SK-N-SH (cell line): Measurements from ENCODE around the gene ACAD11. TPM values are rescaled to one million over a fixed set of nuclear protein-coding genes. Genes with fewer than 3 reads are reported as not detected.

Experiments
- CTCF ChIA-PET: fragments of 300-600, 350-600 bp; formaldehyde crosslinking; extraction: SDS; loops from one replicate; lab custom pipeline; 2021; lab: Yijun Ruan, JAX
- POLR2A ChIA-PET: fragments of 350-600 bp; sonication (Branson Sonifier 250); formaldehyde crosslinking; extraction: SDS; loops from one replicate; lab custom pipeline; 2020; ENCODE audit warnings: antibody characterized with exemption, inconsistent platforms; lab: Yijun Ruan, JAX
- DNase-seq: peaks from one replicate; pipeline ENCODE4 v3.0.0; 2012
- H2AFZ ChIP-seq: fragments of 200-600 bp; sonication (generic); 2 replicates; pipeline ENCODE4 v1.8.1; 2016; ENCODE audit warnings: antibody characterized with exemption, mild to moderate bottlenecking, low read depth
- H3F3A ChIP-seq: fragments of 200-600 bp; sonication (generic); replicated peaks from 2 replicates; pipeline ENCODE3; 2016; ENCODE audit warnings: antibody characterized with exemption, mild to moderate bottlenecking; ENCODE audit not compliant: insufficient read depth
- H3K27ac ChIP-seq, 2 experiments: fragments of 200-500 bp in 1 of 2; fragments of 200-600 bp in 1 of 2; sonication (Bioruptor generic) in 1 of 2; sonication (generic), shearing (Covaris generic) in 1 of 2; 2 replicates each; pipeline versions ENCODE4 v1.5.1 to v1.6.1; 2014 to 2016; ENCODE audit warnings: low read depth in 2 of 2, inconsistent platforms in 1 of 2, low read length in 1 of 2, mild to moderate bottlenecking in 1 of 2, mixed read lengths in 1 of 2
- H3K27me3 ChIP-seq: fragments of 200-600 bp; sonication (generic), shearing (Covaris generic); 2 replicates; pipeline ENCODE4 v1.6.1; 2016; ENCODE audit warnings: mixed run types; ENCODE audit not compliant: insufficient read depth
- H3K36me3 ChIP-seq, 2 experiments: fragments of 200-500 bp in 1 of 2; fragments of 200-600 bp in 1 of 2; sonication (Bioruptor generic) in 1 of 2; sonication (generic) in 1 of 2; replicated peaks in 1 of 2; 2 replicates each; pipeline versions ENCODE3 to v1.5.1; 2014 to 2016; ENCODE audit warnings: low read length in 1 of 2, mild to moderate bottlenecking in 1 of 2; ENCODE audit not compliant: insufficient read depth in 2 of 2, control insufficient read depth in 1 of 2
- H3K4me1 ChIP-seq, 2 experiments: fragments of 200-500 bp in 1 of 2; fragments of 200-600 bp in 1 of 2; sonication (Bioruptor generic) in 1 of 2; sonication (generic), shearing (Covaris generic) in 1 of 2; 2 replicates each; pipeline versions ENCODE4 v1.5.1 to v1.6.1; 2014 to 2016; ENCODE audit warnings: low read depth in 1 of 2, low read length in 1 of 2, mixed run types in 1 of 2; ENCODE audit not compliant: insufficient read depth in 2 of 2, control insufficient read depth in 1 of 2
- H3K4me2 ChIP-seq: fragments of 200-600 bp; sonication (generic), shearing (Covaris generic); 2 replicates; pipeline ENCODE4 v1.6.1; 2017; ENCODE audit warnings: mixed run types
- H3K4me3 ChIP-seq, 2 experiments: fragments of 200-500 bp in 1 of 2; fragments of 200-600 bp in 1 of 2; sonication (Bioruptor generic) in 1 of 2; sonication (generic), shearing (Covaris generic) in 1 of 2; 2 replicates each; pipeline versions ENCODE4 v1.5.1 to v1.8.1; 2014 to 2016; ENCODE audit warnings: low read depth in 2 of 2, inconsistent platforms in 1 of 2, low read length in 1 of 2, mild to moderate bottlenecking in 1 of 2, mixed read lengths in 1 of 2, moderate library complexity in 1 of 2
- H3K79me2 ChIP-seq: fragments of 200-600 bp; sonication (generic); 2 replicates; pipeline ENCODE4 v1.8.1; 2017; ENCODE audit warnings: mild to moderate bottlenecking; ENCODE audit not compliant: insufficient read depth
- H3K9ac ChIP-seq: fragments of 200-600 bp; sonication (generic); 2 replicates; pipeline ENCODE4 v1.6.1; 2017; ENCODE audit warnings: mixed run types
- H3K9me2 ChIP-seq: fragments of 200-600 bp; sonication (generic); 2 replicates; pipeline ENCODE4 v1.6.1; 2017; ENCODE audit warnings: mixed run types
- H3K9me3 ChIP-seq: fragments of 200-600 bp; sonication (generic); 2 replicates; pipeline ENCODE4 v1.6.1; 2017; ENCODE audit warnings: mixed run types, mild to moderate bottlenecking, moderate library complexity
- H4K20me1 ChIP-seq: fragments of 200-600 bp; sonication (generic); 2 replicates; pipeline ENCODE4 v1.6.1; 2017; ENCODE audit warnings: mild to moderate bottlenecking, mixed run types; ENCODE audit not compliant: insufficient read depth
- CHD2 ChIP-seq: fragments of 150-350 bp; IDR thresholded peaks from 2 replicates; pipeline ENCODE4 v1.6.1; 2018; ENCODE audit warnings: low read length; ENCODE audit not compliant: partially characterized antibody
- ELF1 ChIP-seq: IDR thresholded peaks from 2 replicates; pipeline ENCODE4 v1.4.0; 2012
- FOXM1 ChIP-seq: IDR thresholded peaks from 2 replicates; pipeline ENCODE4 v1.4.0; 2012; ENCODE audit warnings: low read depth, mild to moderate bottlenecking
- MXI1 ChIP-seq: IDR thresholded peaks from 2 replicates; pipeline ENCODE4 v1.6.1; 2012; ENCODE audit warnings: mild to moderate bottlenecking, low read depth, low read length, improper control_type of control experiment
- NRF1 ChIP-seq: IDR thresholded peaks from 2 replicates; pipeline ENCODE4 v1.6.1; 2012; ENCODE audit warnings: low read depth, mild to moderate bottlenecking, low read length
- POLR2AphosphoS5 ChIP-seq: IDR thresholded peaks from 2 replicates; pipeline ENCODE4 v1.6.1; 2012; ENCODE audit warnings: low read depth, low read length
- RFX5 ChIP-seq: IDR thresholded peaks from 2 replicates; pipeline ENCODE4 v1.6.1; 2012; ENCODE audit warnings: mild to moderate bottlenecking, improper control_type of control experiment, low read length
- SMC3 ChIP-seq: IDR thresholded peaks from 2 replicates; pipeline ENCODE4 v1.6.1; 2012; ENCODE audit warnings: low read depth, low read length, improper control_type of control experiment
- TAF1 ChIP-seq: IDR thresholded peaks from 2 replicates; pipeline ENCODE4 v1.6.1; 2012; ENCODE audit warnings: low read depth, mild to moderate bottlenecking, low read length, moderate library complexity, borderline replicate concordance
- YY1 ChIP-seq: IDR thresholded peaks from 2 replicates; pipeline ENCODE4 v1.4.0; 2012; ENCODE audit warnings: low read depth, mild to moderate bottlenecking
- WGBS: methylation state at CpG from one replicate; pipeline ENCODE4 v1.1.6; 2017; ENCODE audit warnings: low lambda C conversion rate; 5-methylcytosine and 5-hydroxymethylcytosine counted together
- polyA plus RNA-seq, 3 experiments: library from polyadenylated mRNA; depleted of rRNA; stranded (reverse); fragments of >200 nt; gene quantifications; 2 replicates each; pipeline ENCODE4 v1.2.3, GENCODE V29; 2012
- TF ChIP-seq, protein P1 (sequence below): fragments of 200-600 bp; sonication (generic); IDR thresholded peaks from 2 replicates; pipeline ENCODE4 v1.6.1; 2017; ENCODE audit warnings: antibody characterized with exemption, mild to moderate bottlenecking, moderate library complexity
- TF ChIP-seq, protein P2 (sequence below): fragments of 150-350 bp; IDR thresholded peaks from 2 replicates; pipeline ENCODE4 v1.6.1; 2016; ENCODE audit warnings: mild to moderate bottlenecking, low read depth, low read length
- TF ChIP-seq, protein P3 (sequence below): IDR thresholded peaks from 2 replicates; pipeline ENCODE4 v1.4.0; 2012; ENCODE audit warnings: low read depth, borderline replicate concordance
- TF ChIP-seq, protein P4 (sequence below): IDR thresholded peaks from 2 replicates; pipeline ENCODE4 v1.6.1; 2012; ENCODE audit warnings: mild to moderate bottlenecking, low read depth, low read length, moderate library complexity

ACAD11 gene
- polyA plus RNA-seq, 1 of the 3 experiments (the other 2 are of a cell fraction) = 16.3 TPM

DNA sequence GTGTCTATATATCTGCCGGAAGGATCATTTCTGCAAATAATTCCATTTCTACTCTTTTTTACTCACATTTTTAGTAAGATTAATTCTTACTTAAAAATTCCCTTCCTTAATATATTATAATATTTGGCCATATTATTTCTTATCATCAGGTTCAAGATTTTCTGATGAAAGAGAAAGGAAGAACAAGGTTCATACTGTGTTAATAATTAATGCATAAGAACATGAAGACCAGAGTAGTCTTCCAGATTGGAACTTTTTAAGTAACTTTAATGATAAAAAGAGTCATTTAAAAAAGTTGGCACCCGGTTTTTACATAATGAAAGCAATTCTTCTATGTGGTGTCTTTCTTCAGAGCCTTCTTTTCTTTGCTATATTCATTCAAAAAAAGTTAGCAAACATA, 61.9 kb downstream of the ACAD11 start:
- ChIA-PET CTCF (no interaction called here), POLR2A (no interaction called here)
- H3K79me2 ChIP-seq = no peaks in the 10 kb centered on the region
- TF ChIP-seq, protein P1, sequence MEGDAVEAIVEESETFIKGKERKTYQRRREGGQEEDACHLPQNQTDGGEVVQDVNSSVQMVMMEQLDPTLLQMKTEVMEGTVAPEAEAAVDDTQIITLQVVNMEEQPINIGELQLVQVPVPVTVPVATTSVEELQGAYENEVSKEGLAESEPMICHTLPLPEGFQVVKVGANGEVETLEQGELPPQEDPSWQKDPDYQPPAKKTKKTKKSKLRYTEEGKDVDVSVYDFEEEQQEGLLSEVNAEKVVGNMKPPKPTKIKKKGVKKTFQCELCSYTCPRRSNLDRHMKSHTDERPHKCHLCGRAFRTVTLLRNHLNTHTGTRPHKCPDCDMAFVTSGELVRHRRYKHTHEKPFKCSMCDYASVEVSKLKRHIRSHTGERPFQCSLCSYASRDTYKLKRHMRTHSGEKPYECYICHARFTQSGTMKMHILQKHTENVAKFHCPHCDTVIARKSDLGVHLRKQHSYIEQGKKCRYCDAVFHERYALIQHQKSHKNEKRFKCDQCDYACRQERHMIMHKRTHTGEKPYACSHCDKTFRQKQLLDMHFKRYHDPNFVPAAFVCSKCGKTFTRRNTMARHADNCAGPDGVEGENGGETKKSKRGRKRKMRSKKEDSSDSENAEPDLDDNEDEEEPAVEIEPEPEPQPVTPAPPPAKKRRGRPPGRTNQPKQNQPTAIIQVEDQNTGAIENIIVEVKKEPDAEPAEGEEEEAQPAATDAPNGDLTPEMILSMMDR = no peak
- TF ChIP-seq ELF1 (no peak), RFX5 (no peak), FOXM1 (no peak), TAF1 (no peak), CHD2 (no peak), NRF1 (no peak), SMC3 (no peak), YY1 (no peak), POLR2AphosphoS5 (no peak)
- TF ChIP-seq, protein P2, sequence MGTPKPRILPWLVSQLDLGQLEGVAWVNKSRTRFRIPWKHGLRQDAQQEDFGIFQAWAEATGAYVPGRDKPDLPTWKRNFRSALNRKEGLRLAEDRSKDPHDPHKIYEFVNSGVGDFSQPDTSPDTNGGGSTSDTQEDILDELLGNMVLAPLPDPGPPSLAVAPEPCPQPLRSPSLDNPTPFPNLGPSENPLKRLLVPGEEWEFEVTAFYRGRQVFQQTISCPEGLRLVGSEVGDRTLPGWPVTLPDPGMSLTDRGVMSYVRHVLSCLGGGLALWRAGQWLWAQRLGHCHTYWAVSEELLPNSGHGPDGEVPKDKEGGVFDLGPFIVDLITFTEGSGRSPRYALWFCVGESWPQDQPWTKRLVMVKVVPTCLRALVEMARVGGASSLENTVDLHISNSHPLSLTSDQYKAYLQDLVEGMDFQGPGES = no peak
- no peaks in the 10 kb centered on the region for H3K9me3 ChIP-seq
- no peak for DNase-seq
- H3K4me1 ChIP-seq = peaks cover 2 to 23% of the 10 kb centered on the region in 2 experiments; a peak in 3 of 4 replicates
- peaks cover 46% of the 10 kb centered on the region for H3F3A ChIP-seq
- H2AFZ ChIP-seq = no peak overlapping the region
- H3K27me3 ChIP-seq = no peaks in the 10 kb centered on the region
- H4K20me1 ChIP-seq = no peaks in the 10 kb centered on the region
- WGBS = 90% methylated on average over 2 of the region's 2 CpGs
- H3K27ac ChIP-seq = no peak overlapping the region
- no peak overlapping the region for H3K4me3 ChIP-seq
- H3K9me2 ChIP-seq = no peaks in the 10 kb centered on the region
- H3K36me3 ChIP-seq = peaks cover 7 to 18% of the 10 kb centered on the region in 2 experiments
- H3K9ac ChIP-seq = no peak overlapping the region
- no peak overlapping the region for H3K4me2 ChIP-seq

DNA sequence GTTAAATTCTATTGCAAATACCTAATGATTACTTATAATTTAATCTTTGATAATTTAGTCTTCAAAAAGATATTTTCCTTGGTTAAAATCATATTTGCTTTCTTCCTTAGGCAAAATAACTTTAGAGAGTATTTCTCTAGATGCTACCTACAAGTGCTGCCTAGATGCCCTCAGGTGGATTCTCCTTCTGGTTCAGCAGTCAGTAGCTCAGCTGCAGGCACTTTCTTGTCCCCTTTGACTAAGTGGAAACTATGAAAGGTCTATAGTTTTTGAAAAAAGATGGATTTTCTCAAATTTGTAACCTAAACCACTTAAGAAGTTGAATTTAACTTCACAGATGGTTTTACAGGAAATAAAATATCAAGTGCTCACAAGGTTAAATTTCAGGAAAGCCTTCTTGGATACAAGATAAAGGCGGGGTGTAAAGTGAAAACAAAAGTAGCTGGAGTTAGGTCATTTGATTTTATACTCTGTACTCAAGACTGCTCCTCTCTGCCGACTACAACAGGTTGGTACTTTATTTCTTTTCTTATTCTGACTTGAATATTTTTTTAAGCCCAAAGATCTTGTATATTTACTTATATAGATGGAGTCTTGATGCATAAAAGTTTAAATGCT, 62.7 kb downstream of the ACAD11 start, which contains the start of gene ACKR4:
ACKR4 (plus strand) TSS at position 455 of the 618 bp plus-strand sequence. CDS start 3,128 bp downstream, outside the sequence.
- H3K27me3 ChIP-seq = no peaks in the 10 kb centered on the region
- WGBS = 94% methylated on average over 2 of the region's 2 CpGs
- no peaks in the 10 kb centered on the region for H3K9me3 ChIP-seq
- H3K9ac ChIP-seq = no peak within 1 kb of the TSS
- H3K36me3 ChIP-seq = peaks cover 7 to 13% of the 10 kb centered on the region in 2 experiments
- DNase-seq = no peak
- no peaks in the 10 kb centered on the region for H3K79me2 ChIP-seq
- H3K4me3 ChIP-seq = no peak within 1 kb of the TSS
- H3K4me2 ChIP-seq = no peak within 1 kb of the TSS
- H3K4me1 ChIP-seq = peaks cover 4 to 30% of the 10 kb centered on the region in 2 experiments; a peak in 3 of 4 replicates
- H3K27ac ChIP-seq = no peak within 1 kb of the TSS
- no peak for TF ChIP-seq MXI1
- TF ChIP-seq, protein P3, sequence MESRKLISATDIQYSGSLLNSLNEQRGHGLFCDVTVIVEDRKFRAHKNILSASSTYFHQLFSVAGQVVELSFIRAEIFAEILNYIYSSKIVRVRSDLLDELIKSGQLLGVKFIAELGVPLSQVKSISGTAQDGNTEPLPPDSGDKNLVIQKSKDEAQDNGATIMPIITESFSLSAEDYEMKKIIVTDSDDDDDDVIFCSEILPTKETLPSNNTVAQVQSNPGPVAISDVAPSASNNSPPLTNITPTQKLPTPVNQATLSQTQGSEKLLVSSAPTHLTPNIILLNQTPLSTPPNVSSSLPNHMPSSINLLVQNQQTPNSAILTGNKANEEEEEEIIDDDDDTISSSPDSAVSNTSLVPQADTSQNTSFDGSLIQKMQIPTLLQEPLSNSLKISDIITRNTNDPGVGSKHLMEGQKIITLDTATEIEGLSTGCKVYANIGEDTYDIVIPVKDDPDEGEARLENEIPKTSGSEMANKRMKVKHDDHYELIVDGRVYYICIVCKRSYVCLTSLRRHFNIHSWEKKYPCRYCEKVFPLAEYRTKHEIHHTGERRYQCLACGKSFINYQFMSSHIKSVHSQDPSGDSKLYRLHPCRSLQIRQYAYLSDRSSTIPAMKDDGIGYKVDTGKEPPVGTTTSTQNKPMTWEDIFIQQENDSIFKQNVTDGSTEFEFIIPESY = no peak
- no peak for TF ChIP-seq POLR2AphosphoS5
- TF ChIP-seq, protein P4, sequence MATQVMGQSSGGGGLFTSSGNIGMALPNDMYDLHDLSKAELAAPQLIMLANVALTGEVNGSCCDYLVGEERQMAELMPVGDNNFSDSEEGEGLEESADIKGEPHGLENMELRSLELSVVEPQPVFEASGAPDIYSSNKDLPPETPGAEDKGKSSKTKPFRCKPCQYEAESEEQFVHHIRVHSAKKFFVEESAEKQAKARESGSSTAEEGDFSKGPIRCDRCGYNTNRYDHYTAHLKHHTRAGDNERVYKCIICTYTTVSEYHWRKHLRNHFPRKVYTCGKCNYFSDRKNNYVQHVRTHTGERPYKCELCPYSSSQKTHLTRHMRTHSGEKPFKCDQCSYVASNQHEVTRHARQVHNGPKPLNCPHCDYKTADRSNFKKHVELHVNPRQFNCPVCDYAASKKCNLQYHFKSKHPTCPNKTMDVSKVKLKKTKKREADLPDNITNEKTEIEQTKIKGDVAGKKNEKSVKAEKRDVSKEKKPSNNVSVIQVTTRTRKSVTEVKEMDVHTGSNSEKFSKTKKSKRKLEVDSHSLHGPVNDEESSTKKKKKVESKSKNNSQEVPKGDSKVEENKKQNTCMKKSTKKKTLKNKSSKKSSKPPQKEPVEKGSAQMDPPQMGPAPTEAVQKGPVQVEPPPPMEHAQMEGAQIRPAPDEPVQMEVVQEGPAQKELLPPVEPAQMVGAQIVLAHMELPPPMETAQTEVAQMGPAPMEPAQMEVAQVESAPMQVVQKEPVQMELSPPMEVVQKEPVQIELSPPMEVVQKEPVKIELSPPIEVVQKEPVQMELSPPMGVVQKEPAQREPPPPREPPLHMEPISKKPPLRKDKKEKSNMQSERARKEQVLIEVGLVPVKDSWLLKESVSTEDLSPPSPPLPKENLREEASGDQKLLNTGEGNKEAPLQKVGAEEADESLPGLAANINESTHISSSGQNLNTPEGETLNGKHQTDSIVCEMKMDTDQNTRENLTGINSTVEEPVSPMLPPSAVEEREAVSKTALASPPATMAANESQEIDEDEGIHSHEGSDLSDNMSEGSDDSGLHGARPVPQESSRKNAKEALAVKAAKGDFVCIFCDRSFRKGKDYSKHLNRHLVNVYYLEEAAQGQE = no peak
- ChIA-PET POLR2A (no interaction called here), CTCF (no interaction called here)
- H3K9me2 ChIP-seq = no peaks in the 10 kb centered on the region
- no peak within 1 kb of the TSS for H2AFZ ChIP-seq
- no peaks in the 10 kb centered on the region for H4K20me1 ChIP-seq
- H3F3A ChIP-seq = peaks cover 40% of the 10 kb centered on the region
